ENCODE measurements around the gene GTF2IRD2. TPM values are rescaled to one million over a fixed set of nuclear protein-coding genes. Genes with fewer than 3 reads are reported as not detected.
"Not testable (repeated sequence)": the region's sequence is repeated elsewhere in the genome, so short reads cannot be mapped to it uniquely, and the experiment has no call there.

Gene GTF2IRD2
- 13.5 TPM for total RNA-seq
- long read RNA-seq, partial matches to known transcripts, result 1 of 13 reads
- long read RNA-seq, other reads (novel, unspliced or antisense), result 9 of 13 reads

- H3K27me3 ChIP-seq (ENCODE audit: low read depth); DNase-seq; H3K27ac ChIP-seq (replicated peaks); H3K4me3 ChIP-seq; H3K36me3 ChIP-seq; H3K9me3 ChIP-seq (replicated peaks); intact Hi-C loops (cut with micrococcal nuclease); H3K4me1 ChIP-seq: not testable (repeated sequence)
These were observed at the start of gene GTF2IRD2 for GRCh38 chr7:74850833-74851721. GTF2IRD2 (minus strand) TSS chr7:74851605; CDS start chr7:74836378, 15,227 bp downstream.

- H3K9me3 ChIP-seq (replicated peaks); H3K27me3 ChIP-seq (ENCODE audit: low read depth); H3K36me3 ChIP-seq; H3K4me1 ChIP-seq; intact Hi-C loops (cut with micrococcal nuclease): not testable (repeated sequence)
- peak overlapping the region; percentile 86 for H3K27ac ChIP-seq (replicated peaks)
- H3K4me3 ChIP-seq, result peak overlapping the region; percentile 72
- peak; percentile 89 for DNase-seq
These were observed 39.0 kb upstream of the GTF2IRD2 start for GRCh38 chr7:74890158-74891123.

GRCh38 chr7:74889518-74890129 lies 38.2 kb upstream of the GTF2IRD2 start:
- H3K9me3 ChIP-seq (replicated peaks); H3K36me3 ChIP-seq; H3K4me1 ChIP-seq; H3K27me3 ChIP-seq (ENCODE audit: low read depth); intact Hi-C loops (cut with micrococcal nuclease); DNase-seq; H3K27ac ChIP-seq (replicated peaks): not testable (repeated sequence)
- H3K4me3 ChIP-seq, result peak overlapping the region; percentile 50

- DNase-seq; H3K4me3 ChIP-seq; H3K27me3 ChIP-seq (ENCODE audit: low read depth); H3K4me1 ChIP-seq; H3K9me3 ChIP-seq (replicated peaks); H3K27ac ChIP-seq (replicated peaks); intact Hi-C loops (cut with micrococcal nuclease); H3K36me3 ChIP-seq: not testable (repeated sequence)
These were observed 33.9 kb upstream of the GTF2IRD2 start for GRCh38 chr7:74885295-74885694.

GRCh38 chr7:74882110-74882509 lies 30.7 kb upstream of the GTF2IRD2 start:
- intact Hi-C loops (cut with micrococcal nuclease); H3K4me3 ChIP-seq: not testable (repeated sequence)

GRCh38 chr7:74874748-74875512 lies 23.5 kb upstream of the GTF2IRD2 start:
- intact Hi-C loops (cut with micrococcal nuclease); H3K27me3 ChIP-seq (ENCODE audit: low read depth); H3K9me3 ChIP-seq (replicated peaks); H3K4me1 ChIP-seq; H3K36me3 ChIP-seq; H3K4me3 ChIP-seq: not testable (repeated sequence)
- peak overlapping the region; percentile 62 for H3K27ac ChIP-seq (replicated peaks)
- peak; percentile 52 for DNase-seq

More at GRCh38 chr7:74882110-74882509, 30.7 kb upstream of the GTF2IRD2 start:
- DNase-seq; H3K27me3 ChIP-seq (ENCODE audit: low read depth); H3K4me1 ChIP-seq; H3K27ac ChIP-seq (replicated peaks); H3K36me3 ChIP-seq; H3K9me3 ChIP-seq (replicated peaks): not testable (repeated sequence)

GRCh38 chr7:74874104-74874747 lies 22.8 kb upstream of the GTF2IRD2 start:
- DNase-seq; H3K27me3 ChIP-seq (ENCODE audit: low read depth); H3K4me1 ChIP-seq; H3K4me3 ChIP-seq; H3K36me3 ChIP-seq; intact Hi-C loops (cut with micrococcal nuclease); H3K9me3 ChIP-seq (replicated peaks): not testable (repeated sequence)
- peak overlapping the region; percentile 62 for H3K27ac ChIP-seq (replicated peaks)

- H3K36me3 ChIP-seq; H3K9me3 ChIP-seq (replicated peaks); H3K27ac ChIP-seq (replicated peaks); DNase-seq; H3K4me1 ChIP-seq; intact Hi-C loops (cut with micrococcal nuclease); H3K27me3 ChIP-seq (ENCODE audit: low read depth); H3K4me3 ChIP-seq: not testable (repeated sequence)
These were observed 21.1 kb upstream of the GTF2IRD2 start for GRCh38 chr7:74872542-74872941.

- H3K27me3 ChIP-seq (ENCODE audit: low read depth); H3K9me3 ChIP-seq (replicated peaks); H3K27ac ChIP-seq (replicated peaks); H3K4me3 ChIP-seq; intact Hi-C loops (cut with micrococcal nuclease); H3K4me1 ChIP-seq; H3K36me3 ChIP-seq; DNase-seq: not testable (repeated sequence)
These were observed 14.4 kb upstream of the GTF2IRD2 start for GRCh38 chr7:74865777-74866176.

- H3K9me3 ChIP-seq (replicated peaks); H3K4me3 ChIP-seq; H3K27me3 ChIP-seq (ENCODE audit: low read depth); intact Hi-C loops (cut with micrococcal nuclease); H3K36me3 ChIP-seq; DNase-seq; H3K4me1 ChIP-seq; H3K27ac ChIP-seq (replicated peaks): not testable (repeated sequence)
These were observed 1.6 kb downstream of the GTF2IRD2 start for GRCh38 chr7:74849853-74850252.

GRCh38 chr7:74830411-74830810 lies 21.0 kb downstream of the GTF2IRD2 start:
- H3K9me3 ChIP-seq (replicated peaks); H3K36me3 ChIP-seq; intact Hi-C loops (cut with micrococcal nuclease); DNase-seq; H3K27me3 ChIP-seq (ENCODE audit: low read depth); H3K4me3 ChIP-seq; H3K27ac ChIP-seq (replicated peaks); H3K4me1 ChIP-seq: not testable (repeated sequence)

- H3K9me3 ChIP-seq (replicated peaks); H3K27me3 ChIP-seq (ENCODE audit: low read depth); intact Hi-C loops (cut with micrococcal nuclease); H3K4me3 ChIP-seq; H3K27ac ChIP-seq (replicated peaks); H3K4me1 ChIP-seq; H3K36me3 ChIP-seq; DNase-seq: not testable (repeated sequence)
These were observed 21.4 kb downstream of the GTF2IRD2 start for GRCh38 chr7:74829959-74830358.
